H1 (cell line): ENCODE data around the gene MZT2A. TPM values are rescaled to one million over a fixed set of nuclear protein-coding genes. Genes with fewer than 3 reads are reported as not detected.
"Not testable (repeated sequence)": the region's sequence is repeated elsewhere in the genome, so short reads cannot be mapped to it uniquely, and the experiment has no call there.

Experiments used
- CTCF ChIA-PET: fragments of 300-600 bp; sonication (Branson Sonifier 250); formaldehyde crosslinking; loops from one replicate; lab custom pipeline; 2021; ENCODE audit not compliant: partially characterized antibody; lab: Charles Lee
- POLR2A ChIA-PET: fragments of 300-600 bp; sonication (Branson Sonifier 250); formaldehyde crosslinking; loops from one replicate; lab custom pipeline; 2021; ENCODE audit warnings: inconsistent platforms; ENCODE audit not compliant: partially characterized antibody; lab: Charles Lee
- DNase-seq, 2 experiments: peaks; one replicate each; pipeline versions ENCODE4 v3.0.0 to v3.0.0-alpha.2; 2010 to 2022; ENCODE audit warnings: low spot score in 2 of 2, low read depth in 1 of 2, mixed read lengths in 1 of 2
- FAIRE-seq: peaks from 2 replicates; lab custom pipeline; 2011; peaks lifted over from hg19 to GRCh38; lab: Jason Lieb, UNC
- H2AFZ ChIP-seq: 2 replicates; pipeline ENCODE4 v1.8.1; 2012; ENCODE audit warnings: low read length, inconsistent platforms
- H2AK5ac ChIP-seq: 2 replicates; pipeline ENCODE4 v1.6.1; 2013; ENCODE audit warnings: low read depth, low read length
- H2BK120ac ChIP-seq: replicated peaks from 2 replicates; pipeline ENCODE3; 2013; ENCODE audit warnings: low read depth, low read length, inconsistent platforms
- H2BK12ac ChIP-seq: 2 replicates; pipeline ENCODE4 v1.6.1; 2013; ENCODE audit warnings: low read depth, low read length
- H2BK15ac ChIP-seq: 2 replicates; pipeline ENCODE4 v1.6.1; 2013; ENCODE audit warnings: low read length
- H2BK20ac ChIP-seq: 2 replicates; pipeline ENCODE4 v1.6.1; 2013; ENCODE audit warnings: low read length
- H2BK5ac ChIP-seq: 2 replicates; pipeline ENCODE4 v1.6.1; 2013; ENCODE audit warnings: low read depth, low read length
- H3K14ac ChIP-seq: 2 replicates; pipeline ENCODE4 v1.6.1; 2013; ENCODE audit warnings: inconsistent platforms; ENCODE audit not compliant: insufficient read length
- H3K18ac ChIP-seq: 2 replicates; pipeline ENCODE4 v1.6.1; 2013; ENCODE audit warnings: low read length; ENCODE audit errors: extremely low read depth
- H3K23ac ChIP-seq: 2 replicates; pipeline ENCODE4 v1.6.1; 2013; ENCODE audit warnings: inconsistent platforms; ENCODE audit not compliant: insufficient read length
- H3K23me2 ChIP-seq: 2 replicates; pipeline ENCODE4 v1.6.1; 2013; ENCODE audit warnings: low read depth, low read length
- H3K27ac ChIP-seq: 2 replicates; pipeline ENCODE4 v1.6.1; 2011; ENCODE audit warnings: low read depth, low read length, inconsistent platforms
- H3K27me3 ChIP-seq, 4 experiments: replicated peaks in 1 of 4; 1 replicate in 1 of 4; 2 replicates in 3 of 4; pipeline versions ENCODE4 v1.6.1 to v1.8.1; 2011 to 2013; ENCODE audit warnings: low read length in 3 of 4, mild to moderate bottlenecking in 3 of 4, inconsistent platforms in 2 of 4, mixed read lengths in 2 of 4, moderate library complexity in 1 of 4; ENCODE audit not compliant: control insufficient read depth in 3 of 4, insufficient read depth in 3 of 4; ENCODE audit errors: extremely low read depth in 1 of 4
- H3K36me3 ChIP-seq, 4 experiments: 2 replicates each; pipeline versions ENCODE4 v1.6.1 to v1.8.1; 2011 to 2013; ENCODE audit warnings: mild to moderate bottlenecking in 4 of 4, low read length in 3 of 4, moderate library complexity in 2 of 4, control low read depth in 1 of 4, inconsistent platforms in 1 of 4; ENCODE audit not compliant: insufficient read depth in 4 of 4, control insufficient read depth in 2 of 4
- H3K4ac ChIP-seq: replicated peaks from 2 replicates; pipeline ENCODE3; 2013; ENCODE audit warnings: low read length, low read depth, mixed read lengths, inconsistent platforms; ENCODE audit not compliant: insufficient read length
- H3K4me1 ChIP-seq, 4 experiments: replicated peaks in 1 of 4; 1 replicate in 1 of 4; 2 replicates in 3 of 4; pipeline versions ENCODE4 v1.6.1 to v1.8.1; 2011 to 2013; ENCODE audit warnings: low read length in 3 of 4, inconsistent platforms in 2 of 4, mixed read lengths in 1 of 4; ENCODE audit not compliant: insufficient read depth in 4 of 4, control insufficient read depth in 3 of 4
- H3K4me2 ChIP-seq, 2 experiments: 2 replicates each; pipeline versions ENCODE4 v1.6.1 to v1.8.1; 2011 to 2013; ENCODE audit warnings: low read depth in 2 of 2, low read length in 2 of 2, control low read depth in 1 of 2, inconsistent platforms in 1 of 2, mild to moderate bottlenecking in 1 of 2; ENCODE audit not compliant: insufficient read depth in 1 of 2
- H3K4me3 ChIP-seq, 4 experiments: fragments of 200-600, 300-600 bp in 1 of 4; sonication (generic), shearing (Covaris generic), sonication (Bioruptor Twin) in 1 of 4; 2 replicates each; pipeline versions ENCODE4 v1.5.1 to v1.8.1; 2011 to 2016; ENCODE audit warnings: low read length in 4 of 4, low read depth in 3 of 4, control low read depth in 2 of 4, inconsistent platforms in 2 of 4, mild to moderate bottlenecking in 2 of 4, mixed read lengths in 1 of 4, moderate library complexity in 1 of 4; ENCODE audit not compliant: insufficient read depth in 2 of 4; ENCODE audit errors: extremely low read depth in 1 of 4
- H3K56ac ChIP-seq: replicated peaks from 2 replicates; pipeline ENCODE3; 2013; ENCODE audit warnings: low read depth, mild to moderate bottlenecking, mixed read lengths, low read length, inconsistent platforms; ENCODE audit not compliant: insufficient read length
- H3K79me1 ChIP-seq: 2 replicates; pipeline ENCODE4 v1.6.1; 2013; ENCODE audit warnings: low read depth, low read length, control low read depth
- H3K79me2 ChIP-seq, 2 experiments: 2 replicates each; pipeline versions ENCODE4 v1.6.1 to v1.8.1; 2012 to 2013; ENCODE audit warnings: low read length in 2 of 2, mild to moderate bottlenecking in 2 of 2, inconsistent platforms in 1 of 2; ENCODE audit not compliant: insufficient read depth in 2 of 2, control insufficient read depth in 1 of 2
- H3K9ac ChIP-seq, 4 experiments: replicated peaks in 1 of 4; 1 replicate in 1 of 4; 2 replicates in 3 of 4; pipeline versions ENCODE4 v1.6.1 to v1.8.1; 2011 to 2013; ENCODE audit warnings: low read depth in 3 of 4, low read length in 3 of 4, control low read depth in 2 of 4, mild to moderate bottlenecking in 2 of 4, moderate library complexity in 2 of 4, inconsistent platforms in 1 of 4; ENCODE audit errors: extremely low read depth in 1 of 4
- H3K9me3 ChIP-seq, 2 experiments: 2 replicates each; pipeline versions ENCODE4 v1.6.1 to v1.8.1; 2012 to 2013; ENCODE audit warnings: mild to moderate bottlenecking in 2 of 2, moderate library complexity in 2 of 2, control low read depth in 1 of 2, inconsistent platforms in 1 of 2, low read depth in 1 of 2, low read length in 1 of 2, mixed read lengths in 1 of 2; ENCODE audit not compliant: insufficient read depth in 2 of 2
- H4K20me1 ChIP-seq, 2 experiments: replicated peaks in 1 of 2; 2 replicates each; pipeline versions ENCODE3 to v1.8.1; 2011 to 2013; ENCODE audit warnings: inconsistent platforms in 2 of 2, low read length in 2 of 2, mild to moderate bottlenecking in 1 of 2; ENCODE audit not compliant: insufficient read depth in 2 of 2, control insufficient read depth in 1 of 2
- H4K5ac ChIP-seq: 2 replicates; pipeline ENCODE4 v1.6.1; 2013; ENCODE audit warnings: low read length, low read depth, mixed read lengths, inconsistent platforms; ENCODE audit not compliant: insufficient read length
- H4K8ac ChIP-seq: 2 replicates; pipeline ENCODE4 v1.8.0; 2013; ENCODE audit warnings: mild to moderate bottlenecking, moderate library complexity, low read length, inconsistent platforms; ENCODE audit not compliant: insufficient read depth; ENCODE audit errors: extremely low read depth
- H4K91ac ChIP-seq: replicated peaks from 2 replicates; pipeline ENCODE3; 2013; ENCODE audit warnings: low read length, mixed read lengths, inconsistent platforms; ENCODE audit not compliant: insufficient read length
- WGBS, 2 experiments: shearing (Covaris generic) in 1 of 2; methylation state at CpG; one replicate each; pipeline versions ENCODE4 v1.1.6 to v1.1.7; 2013 to 2015; ENCODE audit warnings: low lambda C conversion rate in 2 of 2, mixed read lengths in 2 of 2, inconsistent platforms in 1 of 2, low coverage in 1 of 2, missing lambda C conversion rate in 1 of 2; ENCODE audit not compliant: insufficient replicate concordance in 2 of 2, insufficient coverage in 1 of 2, insufficient read length in 1 of 2; ENCODE audit errors: extremely low coverage in 1 of 2, missing lambda C conversion rate in 1 of 2; 5-methylcytosine and 5-hydroxymethylcytosine counted together
- polyA plus RNA-seq, 7 experiments: library from polyadenylated mRNA; depleted of rRNA in 3 of 7; stranded (reverse) in 5 of 7; unstranded in 2 of 7; fragments of >200 nt in 5 of 7; fragments of 200-250 nt in 2 of 7; gene quantifications; 1 replicate in 5 of 7; 2 replicates in 1 of 7; 4 replicates in 1 of 7; pipeline versions ENCODE4 v1.2.1 to v1.2.3, GENCODE V29; 2011 to 2013; ENCODE audit warnings: missing spikeins in 2 of 7, mixed read lengths in 2 of 7
- total RNA-seq: library from RNA; stranded (reverse); fragmentation: NEBNext Ultra II Directional; extraction: Animal tissue kit (Norgen Biotek cat#: 25700); gene quantifications from 2 replicates; pipeline ENCODE4 v1.2.1, GENCODE V29; 2021

MZT2A gene
- total and polyA plus RNA-seq, 2 of the 8 experiments (the other 6 are each of a cell fraction or from before 2014, with no cell fraction given): 116 to 120 TPM

GRCh38 chr2:131447981-131448380 is 44.2 kb downstream of the MZT2A start:
- POLR2A ChIA-PET: not testable (repeated sequence)

More at GRCh38 chr2:131447981-131448380, 44.2 kb downstream of the MZT2A start:
- H3K27ac ChIP-seq, H3K14ac ChIP-seq, H3K27me3 ChIP-seq, H3K79me2 ChIP-seq, H4K20me1 ChIP-seq, H2AFZ ChIP-seq, H4K8ac ChIP-seq, H4K91ac ChIP-seq, H3K36me3 ChIP-seq, H3K23me2 ChIP-seq, H2BK15ac ChIP-seq, H2BK20ac ChIP-seq, H3K4me1 ChIP-seq, H2AK5ac ChIP-seq, H3K9me3 ChIP-seq, FAIRE-seq, H2BK120ac ChIP-seq, H3K18ac ChIP-seq, H3K4me2 ChIP-seq, H3K4ac ChIP-seq, H3K4me3 ChIP-seq, H3K9ac ChIP-seq, H2BK5ac ChIP-seq, H2BK12ac ChIP-seq, CTCF ChIA-PET, H4K5ac ChIP-seq, H3K56ac ChIP-seq, H3K79me1 ChIP-seq, DNase-seq, H3K23ac ChIP-seq: not testable (repeated sequence)
- WGBS, 2 experiments: 96% methylated on average over 9 of the region's 9 CpGs; no CpG with 5 or more reads in 1 of the 2 experiments
